Endothelial cell (in vitro differentiated cells): ENCODE data around the gene CAB39. TPM values are rescaled to one million over a fixed set of nuclear protein-coding genes. Genes with fewer than 3 reads are reported as not detected.

Experiments used
- DNase-seq: peaks from one replicate; pipeline ENCODE4 v3.0.0; 2021; ENCODE audit warnings: low spot score
- H3K27ac Mint-ChIP-seq: one replicate; pipeline ENCODE4 v1.8.0; 2021; ENCODE audit warnings: mixed read lengths, inconsistent platforms; ENCODE audit not compliant: unreplicated experiment
- H3K27me3 Mint-ChIP-seq: one replicate; pipeline ENCODE4 v1.8.0; 2021; ENCODE audit warnings: mild to moderate bottlenecking, moderate library complexity, mixed read lengths, inconsistent platforms; ENCODE audit not compliant: unreplicated experiment
- H3K36me3 Mint-ChIP-seq: one replicate; pipeline ENCODE4 v1.8.0; 2021; ENCODE audit warnings: mild to moderate bottlenecking, low read depth, mixed read lengths, inconsistent platforms; ENCODE audit not compliant: unreplicated experiment
- H3K4me1 Mint-ChIP-seq: one replicate; pipeline ENCODE4 v1.8.0; 2021; ENCODE audit warnings: mild to moderate bottlenecking, mixed read lengths, inconsistent platforms; ENCODE audit not compliant: unreplicated experiment
- H3K4me3 Mint-ChIP-seq: one replicate; pipeline ENCODE4 v1.8.0; 2021; ENCODE audit warnings: mild to moderate bottlenecking, mixed read lengths, inconsistent platforms; ENCODE audit not compliant: unreplicated experiment
- H3K9me3 Mint-ChIP-seq: one replicate; pipeline ENCODE4 v1.8.0; 2021; ENCODE audit warnings: mixed read lengths, inconsistent platforms; ENCODE audit not compliant: unreplicated experiment
- CTCF ChIP-seq: fragments of 200-600 bp; sonication (generic); IDR thresholded peaks from one replicate; pipeline ENCODE4 v1.5.0; 2021; ENCODE audit warnings: antibody characterized with exemption; ENCODE audit not compliant: unreplicated experiment
- total RNA-seq: library from RNA; stranded (reverse); fragmentation: NEBNext Ultra II Directional; extraction: Animal tissue kit (Norgen Biotek cat#: 25700); gene quantifications from one replicate; pipeline ENCODE4 v1.2.1, GENCODE V29; 2021; ENCODE audit not compliant: unreplicated experiment

Gene CAB39
- total RNA-seq, 1 donor from 2014 or later: 48.7 TPM

DNA sequence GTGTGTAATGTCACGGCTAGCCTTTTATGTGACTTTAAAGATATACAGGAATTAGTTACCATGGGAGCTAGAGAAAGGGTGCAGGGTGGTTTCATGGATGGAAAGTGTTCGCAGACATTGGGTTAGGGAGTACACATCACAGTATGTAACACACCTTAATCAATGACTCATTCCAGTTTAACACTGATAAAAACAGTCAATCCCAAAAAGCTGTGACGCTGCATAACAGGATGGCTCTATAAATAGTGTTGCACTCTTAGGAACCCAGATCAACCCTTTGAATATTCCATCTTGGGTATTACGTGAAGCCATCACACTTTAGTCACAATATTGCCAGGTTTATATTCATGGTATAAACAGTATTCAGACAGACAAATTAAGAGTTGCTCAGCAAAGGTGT is 33.6 kb downstream of the CAB39 start:
- H3K27me3 Mint-ChIP-seq: peaks cover 2% of the 10 kb centered on the region

DNA sequence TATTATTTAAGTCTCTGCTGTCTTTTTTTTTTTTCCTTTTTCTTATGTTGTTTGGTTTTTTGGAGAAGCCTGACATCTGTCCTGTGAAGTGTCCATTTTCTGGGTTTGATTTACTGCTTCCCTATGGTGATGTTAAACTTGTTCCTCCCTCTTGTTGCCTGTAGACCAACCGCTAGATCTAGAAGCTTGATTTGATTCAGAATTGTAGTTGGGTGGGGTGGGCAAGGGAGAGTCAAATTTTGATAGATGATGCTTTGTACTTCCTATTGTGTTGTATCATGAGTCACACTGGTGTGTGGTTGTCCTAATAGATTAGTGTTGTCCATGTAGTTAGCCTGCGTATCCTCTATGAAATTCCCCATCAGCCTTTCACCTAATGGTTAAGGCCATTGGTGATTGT is 35.4 kb downstream of the CAB39 start:
- Mint-ChIP-seq H3K36me3 (peaks cover 3% of the 10 kb centered on the region), H3K4me3 (no peak overlapping the region), H3K9me3 (no peaks in the 10 kb centered on the region), H3K27ac (peak overlapping the region; percentile 33), H3K27me3 (peaks cover 2% of the 10 kb centered on the region), H3K4me1 (no peaks in the 10 kb centered on the region)
- no peak for TF ChIP-seq CTCF
- DNase-seq: no peak

More for the DNA sequence above, 33.6 kb downstream of the CAB39 start:
- Mint-ChIP-seq H3K4me3 (no peak overlapping the region), H3K9me3 (no peaks in the 10 kb centered on the region), H3K36me3 (peaks cover 3% of the 10 kb centered on the region), H3K4me1 (no peaks in the 10 kb centered on the region), H3K27ac (no peak overlapping the region)
- DNase-seq: no peak
- TF ChIP-seq CTCF: no peak

- no peak for TF ChIP-seq CTCF
- Mint-ChIP-seq H3K9me3 (no peaks in the 10 kb centered on the region), H3K36me3 (no peaks in the 10 kb centered on the region), H3K27ac (no peak overlapping the region), H3K4me3 (no peak overlapping the region), H3K4me1 (no peaks in the 10 kb centered on the region), H3K27me3 (peaks cover 2% of the 10 kb centered on the region)
- no peak for DNase-seq
These were observed 36.5 kb downstream of the CAB39 start for GRCh38 chr2:230749111-230749510.

- Mint-ChIP-seq H3K36me3 (peaks cover 5% of the 10 kb centered on the region), H3K27ac (peak overlapping the region; percentile 26), H3K4me1 (peaks cover 2% of the 10 kb centered on the region), H3K27me3 (peaks cover 2% of the 10 kb centered on the region), H3K9me3 (no peaks in the 10 kb centered on the region), H3K4me3 (no peak overlapping the region)
- no peak for TF ChIP-seq CTCF
- DNase-seq: no peak
These were observed 38.4 kb downstream of the CAB39 start for GRCh38 chr2:230751062-230751461.

GRCh38 chr2:230754200-230754599 is 41.6 kb downstream of the CAB39 start:
- Mint-ChIP-seq H3K9me3 (no peaks in the 10 kb centered on the region), H3K36me3 (peaks cover 5% of the 10 kb centered on the region), H3K4me3 (no peak overlapping the region), H3K27ac (no peak overlapping the region), H3K4me1 (peaks cover 10% of the 10 kb centered on the region), H3K27me3 (peaks cover 2% of the 10 kb centered on the region)
- TF ChIP-seq CTCF: no peak
- DNase-seq: no peak
